Measurements from ENCODE around the gene FRYL. TPM values are rescaled to one million over a fixed set of nuclear protein-coding genes. Genes with fewer than 3 reads are reported as not detected.
"Not testable (repeated sequence)": the region's sequence is repeated elsewhere in the genome, so short reads cannot be mapped to it uniquely, and the experiment has no call there.

The FRYL gene
- total RNA-seq, 1 donor from 2014 or later: 65.5 TPM

DNA sequence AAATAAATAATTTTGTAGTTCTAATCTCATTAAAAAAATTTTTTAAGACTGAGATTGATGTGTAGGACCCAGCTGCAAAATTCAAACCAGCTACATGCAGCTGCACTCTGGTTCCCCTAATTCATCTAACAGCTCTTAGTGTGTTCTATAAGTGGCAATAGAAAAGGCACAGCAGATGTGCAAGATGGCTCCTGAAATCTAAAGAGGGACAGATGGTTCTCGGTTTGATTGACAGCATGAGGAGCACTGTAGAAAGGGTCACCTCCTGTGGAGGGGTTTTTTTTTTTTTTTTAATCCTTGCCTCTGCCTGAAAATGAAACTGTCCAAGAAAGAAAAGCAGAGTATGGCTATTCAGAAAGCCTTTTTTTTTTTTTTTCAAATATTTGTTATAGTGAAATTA lies 33.9 kb upstream of the FRYL start:
- Mint-ChIP-seq H3K4me3 (ENCODE audit: low read depth) (no peak overlapping the region), H3K27ac (no peak overlapping the region), H3K36me3 (ENCODE audit: insufficient read depth) (no peaks in the 10 kb centered on the region), H3K4me1 (ENCODE audit: low read depth) (peaks cover 4% of the 10 kb centered on the region), H3K9me3 (ENCODE audit: low read depth) (no peaks in the 10 kb centered on the region), H3K27me3 (peaks cover 13% of the 10 kb centered on the region)
- no peak for DNase-seq (ENCODE audit: low spot score, unreplicated experiment)
- no peak for TF ChIP-seq CTCF (IDR thresholded peaks at IDR 0.05; ENCODE audit: unreplicated experiment)

DNA sequence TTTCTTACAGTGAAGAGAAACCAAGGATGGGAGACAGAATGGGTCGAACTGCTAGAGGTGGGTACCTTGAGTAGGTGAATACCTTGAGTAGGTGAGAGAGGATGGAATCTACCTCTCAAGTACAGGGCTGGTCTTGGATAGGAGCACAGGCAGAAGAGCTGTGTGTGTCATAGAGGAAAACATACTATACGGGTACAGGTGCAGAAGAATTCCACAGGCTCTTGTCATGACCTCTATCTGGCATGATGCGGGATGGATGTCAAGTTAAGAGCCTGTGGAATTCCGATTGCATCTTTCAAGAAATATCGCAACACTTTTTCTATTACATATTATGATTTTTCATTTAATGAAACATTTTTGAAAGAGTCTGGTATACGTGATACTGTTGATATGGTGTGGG lies 32.8 kb upstream of the FRYL start:
- no peak overlapping the region for H3K4me3 Mint-ChIP-seq (ENCODE audit: low read depth)
- TF ChIP-seq CTCF (IDR thresholded peaks at IDR 0.05; ENCODE audit: unreplicated experiment): no peak
- H3K36me3 Mint-ChIP-seq (ENCODE audit: insufficient read depth): no peaks in the 10 kb centered on the region
- H3K9me3 Mint-ChIP-seq (ENCODE audit: low read depth): no peaks in the 10 kb centered on the region
- H3K4me1 Mint-ChIP-seq (ENCODE audit: low read depth): no peaks in the 10 kb centered on the region
- no peak overlapping the region for H3K27ac Mint-ChIP-seq
- H3K27me3 Mint-ChIP-seq: peaks cover 5% of the 10 kb centered on the region
- DNase-seq (ENCODE audit: low spot score, unreplicated experiment): no peak

GRCh38 chr4:48804584-48805301 lies 24.7 kb upstream of the FRYL start:
- Mint-ChIP-seq H3K27ac (no peak overlapping the region), H3K27me3 (no peaks in the 10 kb centered on the region), H3K9me3 (ENCODE audit: low read depth) (no peaks in the 10 kb centered on the region), H3K4me3 (ENCODE audit: low read depth) (no peak overlapping the region), H3K36me3 (ENCODE audit: insufficient read depth) (no peaks in the 10 kb centered on the region), H3K4me1 (ENCODE audit: low read depth) (peaks cover 6% of the 10 kb centered on the region)
- DNase-seq (ENCODE audit: low spot score, unreplicated experiment): no peak
- TF ChIP-seq CTCF (IDR thresholded peaks at IDR 0.05; ENCODE audit: unreplicated experiment): no peak

- no peak for TF ChIP-seq CTCF (IDR thresholded peaks at IDR 0.05; ENCODE audit: unreplicated experiment)
- H3K27ac Mint-ChIP-seq: no peak overlapping the region
- peaks cover 6% of the 10 kb centered on the region for H3K4me1 Mint-ChIP-seq (ENCODE audit: low read depth)
- no peak overlapping the region for H3K4me3 Mint-ChIP-seq (ENCODE audit: low read depth)
- H3K36me3 Mint-ChIP-seq (ENCODE audit: insufficient read depth): no peaks in the 10 kb centered on the region
- no peaks in the 10 kb centered on the region for H3K27me3 Mint-ChIP-seq
- DNase-seq (ENCODE audit: low spot score, unreplicated experiment): no peak
- no peaks in the 10 kb centered on the region for H3K9me3 Mint-ChIP-seq (ENCODE audit: low read depth)
These were observed 21.1 kb upstream of the FRYL start for GRCh38 chr4:48801016-48801715.

DNA sequence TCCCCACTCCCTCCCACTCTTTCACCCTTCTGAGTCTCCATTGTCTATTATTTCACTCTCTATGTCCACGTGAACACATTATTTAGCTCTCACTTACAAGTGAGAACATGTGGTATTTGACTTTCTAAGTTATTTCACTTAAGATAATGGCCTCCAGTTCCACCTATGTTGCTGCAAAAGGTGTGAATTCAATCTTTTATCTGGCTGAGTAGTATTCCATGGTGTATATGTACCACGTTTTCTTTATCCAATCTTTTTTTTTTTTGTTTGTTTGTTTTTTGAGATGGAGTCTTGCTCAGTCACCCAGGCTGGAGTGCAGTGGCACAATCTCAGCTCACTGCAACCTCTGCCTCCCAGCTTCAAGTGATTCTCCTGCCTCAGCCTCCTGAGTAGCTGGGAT lies 20.1 kb upstream of the FRYL start:
- H3K27ac Mint-ChIP-seq; H3K4me1 Mint-ChIP-seq (ENCODE audit: low read depth); DNase-seq (ENCODE audit: low spot score, unreplicated experiment); H3K9me3 Mint-ChIP-seq (ENCODE audit: low read depth); H3K36me3 Mint-ChIP-seq (ENCODE audit: insufficient read depth); H3K4me3 Mint-ChIP-seq (ENCODE audit: low read depth); H3K27me3 Mint-ChIP-seq: not testable (repeated sequence)

- Mint-ChIP-seq H3K4me1 (ENCODE audit: low read depth) (peaks cover 6% of the 10 kb centered on the region), H3K9me3 (ENCODE audit: low read depth) (no peaks in the 10 kb centered on the region), H3K4me3 (ENCODE audit: low read depth) (no peak overlapping the region), H3K27ac (no peak overlapping the region), H3K27me3 (no peaks in the 10 kb centered on the region), H3K36me3 (ENCODE audit: insufficient read depth) (no peaks in the 10 kb centered on the region)
- no peak for TF ChIP-seq CTCF (IDR thresholded peaks at IDR 0.05; ENCODE audit: unreplicated experiment)
- DNase-seq (ENCODE audit: low spot score, unreplicated experiment): no peak
These were observed 19.1 kb upstream of the FRYL start for GRCh38 chr4:48799157-48799556.
